HG03196 (cell line): ENCODE data around the gene ORAI1.
"Not testable (repeated sequence)": the region's sequence is repeated elsewhere in the genome, so short reads cannot be mapped to it uniquely, and the experiment has no call there.

Source experiments
- ATAC-seq: cut with Tn5 transposase; IDR thresholded peaks from one replicate; pipeline ENCODE4 v1.9.1; 2021; ENCODE audit not compliant: unreplicated experiment

ORAI1 gene

GRCh38 chr12:121648458-121649028 lies 22.2 kb downstream of the ORAI1 start:
- no peak for ATAC-seq

- no peak for ATAC-seq
Measured at GRCh38 chr12:121649322-121649721, 23.0 kb downstream of the ORAI1 start.

- ATAC-seq: no peak
Measured at GRCh38 chr12:121649819-121650353, 23.6 kb downstream of the ORAI1 start.

GRCh38 chr12:121651320-121651719 lies 25.0 kb downstream of the ORAI1 start:
- no peak for ATAC-seq

- ATAC-seq: no peak
Measured at GRCh38 chr12:121652767-121653497, 26.6 kb downstream of the ORAI1 start.

GRCh38 chr12:121653999-121654398 lies 27.7 kb downstream of the ORAI1 start:
- no peak for ATAC-seq

- ATAC-seq: no peak
Measured at GRCh38 chr12:121656122-121656521, 29.8 kb downstream of the ORAI1 start.

GRCh38 chr12:121657305-121658008 lies 31.1 kb downstream of the ORAI1 start:
- ATAC-seq: no peak

- not testable (repeated sequence) for ATAC-seq
Measured at GRCh38 chr12:121661353-121662105, 35.2 kb downstream of the ORAI1 start.

GRCh38 chr12:121663610-121663929 lies 37.2 kb downstream of the ORAI1 start:
- ATAC-seq: no peak

GRCh38 chr12:121666829-121667228 lies 40.5 kb downstream of the ORAI1 start:
- ATAC-seq: not testable (repeated sequence)

- ATAC-seq: no peak
Measured at GRCh38 chr12:121668750-121669520, 42.6 kb downstream of the ORAI1 start.

- no peak for ATAC-seq
Measured at GRCh38 chr12:121669521-121669900, 43.2 kb downstream of the ORAI1 start, which contains the start of gene MORN3. Gene MORN3, minus strand, starts transcription at chr12:121669654. Its CDS starts 171 bp downstream, at chr12:121669483.

GRCh38 chr12:121673013-121673511 lies 46.7 kb downstream of the ORAI1 start:
- no peak for ATAC-seq

- no peak for ATAC-seq
Measured at GRCh38 chr12:121676190-121676589, 49.9 kb downstream of the ORAI1 start.

- no peak for ATAC-seq
Measured at GRCh38 chr12:121678305-121678704, 52.0 kb downstream of the ORAI1 start.

- ATAC-seq: no peak
Measured at GRCh38 chr12:121678716-121679300, 52.5 kb downstream of the ORAI1 start.

- ATAC-seq: not testable (repeated sequence)
Measured at GRCh38 chr12:121679661-121680197, 53.4 kb downstream of the ORAI1 start.

- ATAC-seq: no peak
Measured at GRCh38 chr12:121688966-121689365, 62.6 kb downstream of the ORAI1 start.

- no peak for ATAC-seq
Measured at GRCh38 chr12:121689430-121689829, 63.1 kb downstream of the ORAI1 start.
